Measurements from ENCODE around the gene NRAS.

DNA sequence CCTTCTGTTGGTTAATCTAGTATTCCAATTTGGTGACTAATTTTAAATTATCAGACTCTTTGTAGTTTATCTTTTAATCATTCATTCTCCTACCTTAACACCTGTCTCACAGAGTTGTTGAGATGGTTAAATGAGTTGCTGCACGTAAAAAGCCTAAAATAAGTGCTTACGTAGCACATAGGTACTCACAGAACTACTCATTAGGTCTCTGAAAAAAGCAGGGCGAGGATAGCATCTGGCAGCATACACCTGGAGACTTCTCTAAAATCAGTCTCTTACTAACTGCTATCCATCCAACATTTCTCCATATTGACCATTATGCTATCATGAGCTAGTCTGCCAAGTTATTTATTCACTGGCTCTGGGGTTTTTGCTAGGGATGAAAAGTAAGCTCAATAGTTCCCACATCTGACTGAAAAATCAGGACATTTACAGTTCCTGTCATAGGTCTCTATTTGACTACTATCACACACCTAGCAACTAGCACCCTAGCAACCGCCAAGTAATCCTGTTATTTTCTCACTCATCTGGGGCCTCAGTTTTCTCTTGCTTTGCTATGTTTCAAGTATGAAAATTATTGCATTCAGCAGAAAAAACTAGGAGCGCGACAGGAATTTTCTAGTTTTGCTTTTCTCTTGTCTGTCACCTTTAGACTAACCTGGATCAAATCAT is 30.0 kb upstream of the NRAS start:
- TF ChIP-seq, protein P1, sequence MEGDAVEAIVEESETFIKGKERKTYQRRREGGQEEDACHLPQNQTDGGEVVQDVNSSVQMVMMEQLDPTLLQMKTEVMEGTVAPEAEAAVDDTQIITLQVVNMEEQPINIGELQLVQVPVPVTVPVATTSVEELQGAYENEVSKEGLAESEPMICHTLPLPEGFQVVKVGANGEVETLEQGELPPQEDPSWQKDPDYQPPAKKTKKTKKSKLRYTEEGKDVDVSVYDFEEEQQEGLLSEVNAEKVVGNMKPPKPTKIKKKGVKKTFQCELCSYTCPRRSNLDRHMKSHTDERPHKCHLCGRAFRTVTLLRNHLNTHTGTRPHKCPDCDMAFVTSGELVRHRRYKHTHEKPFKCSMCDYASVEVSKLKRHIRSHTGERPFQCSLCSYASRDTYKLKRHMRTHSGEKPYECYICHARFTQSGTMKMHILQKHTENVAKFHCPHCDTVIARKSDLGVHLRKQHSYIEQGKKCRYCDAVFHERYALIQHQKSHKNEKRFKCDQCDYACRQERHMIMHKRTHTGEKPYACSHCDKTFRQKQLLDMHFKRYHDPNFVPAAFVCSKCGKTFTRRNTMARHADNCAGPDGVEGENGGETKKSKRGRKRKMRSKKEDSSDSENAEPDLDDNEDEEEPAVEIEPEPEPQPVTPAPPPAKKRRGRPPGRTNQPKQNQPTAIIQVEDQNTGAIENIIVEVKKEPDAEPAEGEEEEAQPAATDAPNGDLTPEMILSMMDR (tag by site-specific recombination; IDR thresholded peaks at IDR 0.05): no peak
- no peak for TF ChIP-seq ZNF561 (tag by site-specific recombination; IDR thresholded peaks at IDR 0.05; ENCODE audit: borderline replicate concordance)
- TF ChIP-seq HOXA7 (CRISPR knock-in tag; IDR thresholded peaks at IDR 0.05; ENCODE audit: borderline replicate concordance): no peak
- no peak for TF ChIP-seq ZNF350 (tag by site-specific recombination; IDR thresholded peaks at IDR 0.05)
